Measurements from ENCODE around the gene LAMTOR4. TPM values are rescaled to one million over a fixed set of nuclear protein-coding genes. Genes with fewer than 3 reads are reported as not detected.

Gene LAMTOR4
- total and polyA plus RNA-seq, 2 of the 13 experiments (the other 11 are each of a cell fraction or from before 2014, with no cell fraction given), result 115 to 118 TPM

- TF ChIP-seq ZNF609 (CRISPR knock-in tag; IDR thresholded peaks at IDR 0.05; ENCODE audit: borderline replicate concordance), result peak; percentile 26
- TF ChIP-seq GLI4 (CRISPR knock-in tag; IDR thresholded peaks at IDR 0.05; ENCODE audit: borderline replicate concordance), result no peak
- no peak for TF ChIP-seq MYNN (CRISPR knock-in tag; IDR thresholded peaks at IDR 0.05; ENCODE audit: low read depth)
- TF ChIP-seq ZNF720 (CRISPR knock-in tag; IDR thresholded peaks at IDR 0.05), result no peak
- peak; percentile 97 for TF ChIP-seq SIN3A (IDR thresholded peaks at IDR 0.05; ENCODE audit: borderline replicate concordance, low read depth, low read length)
- no peak for TF ChIP-seq ZFAT (CRISPR knock-in tag; conservative IDR thresholded peaks at IDR 0.05)
- TF ChIP-seq ZSCAN22 (CRISPR knock-in tag; IDR thresholded peaks at IDR 0.05), result peak; percentile 51; the same call in 1 of the 2 replicates
- TF ChIP-seq SRF (IDR thresholded peaks at IDR 0.05; ENCODE audit: low read depth, low read length), result no peak
- TF ChIP-seq ZNF234 (CRISPR knock-in tag; conservative IDR thresholded peaks at IDR 0.05), result no peak
- peak; percentile 65; the same call in 1 of the 2 replicates for TF ChIP-seq ZNF891 (CRISPR knock-in tag; IDR thresholded peaks at IDR 0.05)
- peak; percentile 93 for TF ChIP-seq PHF21A (CRISPR knock-in tag; IDR thresholded peaks at IDR 0.05)
- TF ChIP-seq ZNF230 (CRISPR knock-in tag; IDR thresholded peaks at IDR 0.05), result no peak
- no peak for TF ChIP-seq ZNF577 (CRISPR knock-in tag; IDR thresholded peaks at IDR 0.05; ENCODE audit: borderline replicate concordance, low read depth)
- peak; percentile 64; the same call in 1 of the 2 replicates for TF ChIP-seq ZSCAN9 (CRISPR knock-in tag; IDR thresholded peaks at IDR 0.05; ENCODE audit: borderline replicate concordance)
- peak; percentile 81 for TF ChIP-seq FOXP1 (IDR thresholded peaks at IDR 0.05)
- peak; percentile 73; the same call in 1 of the 2 replicates for TF ChIP-seq FOXP1 (CRISPR knock-in tag; IDR thresholded peaks at IDR 0.05)
- TF ChIP-seq HIVEP1 (CRISPR knock-in tag; IDR thresholded peaks at IDR 0.05), result peak; percentile 88
- TF ChIP-seq ZBTB33 (CRISPR knock-in tag; IDR thresholded peaks at IDR 0.05), result peak; percentile 31
- TF ChIP-seq ZNF619 (CRISPR knock-in tag; IDR thresholded peaks at IDR 0.05), result no peak
- TF ChIP-seq TARDBP (CRISPR knock-in tag; IDR thresholded peaks at IDR 0.05), result peak; percentile 79
- TF ChIP-seq YEATS4 (CRISPR knock-in tag; IDR thresholded peaks at IDR 0.05; ENCODE audit: borderline replicate concordance), result peak; percentile 93
- peak; percentile 98 for TF ChIP-seq PCBP1 (IDR thresholded peaks at IDR 0.05; ENCODE audit: borderline replicate concordance, low read depth, low read length)
- TF ChIP-seq ZNF441 (CRISPR knock-in tag; IDR thresholded peaks at IDR 0.05; ENCODE audit: borderline replicate concordance), result peak; percentile 79; the same call in 1 of the 2 replicates
- peak; percentile 56 for TF ChIP-seq HOXA5 (CRISPR knock-in tag; IDR thresholded peaks at IDR 0.05)
- no peak for TF ChIP-seq TCF12 (IDR thresholded peaks at IDR 0.05)
- TF ChIP-seq TCF12 (CRISPR knock-in tag; IDR thresholded peaks at IDR 0.05), result no peak
- no peak for TF ChIP-seq SETDB1 (CRISPR knock-in tag; IDR thresholded peaks at IDR 0.05; ENCODE audit: borderline replicate concordance)
Observed at GRCh38 chr7:100100420-100101015, 48.2 kb upstream of the LAMTOR4 start (continued).
